Astrocyte (in vitro differentiated cells and primary cell): Measurements from ENCODE around the gene ZFAND4. TPM values are rescaled to one million over a fixed set of nuclear protein-coding genes. Genes with fewer than 3 reads are reported as not detected.

Experiments used
- DNase-seq: peaks from one replicate; pipeline ENCODE4 v3.0.0-alpha.2; 2010; ENCODE audit warnings: low read depth
- FAIRE-seq: peaks from 2 replicates; lab custom pipeline; 2011; peaks lifted over from hg19 to GRCh38; lab: Jason Lieb, UNC
- H2AFZ ChIP-seq: 2 replicates; pipeline ENCODE4 v1.6.0; 2012; ENCODE audit warnings: low read depth, low read length, inconsistent platforms
- H3K27ac ChIP-seq: 2 replicates; pipeline ENCODE4 v1.5.1; 2011; ENCODE audit warnings: low read depth, low read length, inconsistent platforms
- H3K27me3 ChIP-seq: 2 replicates; pipeline ENCODE4 v1.6.0; 2011; ENCODE audit warnings: low read length, inconsistent platforms; ENCODE audit not compliant: insufficient read depth
- H3K36me3 ChIP-seq: 2 replicates; pipeline ENCODE4 v1.5.1; 2011; ENCODE audit warnings: low read length, inconsistent platforms; ENCODE audit not compliant: insufficient read depth
- H3K4me1 ChIP-seq: 2 replicates; pipeline ENCODE4 v1.5.1; 2011; ENCODE audit warnings: low read length, inconsistent platforms; ENCODE audit not compliant: insufficient read depth
- H3K4me2 ChIP-seq: 2 replicates; pipeline ENCODE4 v1.6.0; 2012; ENCODE audit warnings: low read length, inconsistent platforms
- H3K4me3 ChIP-seq: 2 replicates; pipeline ENCODE4 v1.5.1; 2011; ENCODE audit warnings: low read depth, mild to moderate bottlenecking, low read length, inconsistent platforms; ENCODE audit not compliant: insufficient read depth
- H3K79me2 ChIP-seq: 2 replicates; pipeline ENCODE4 v1.6.0; 2012; ENCODE audit warnings: mild to moderate bottlenecking, low read length, inconsistent platforms; ENCODE audit not compliant: insufficient read depth
- H3K9ac ChIP-seq: 2 replicates; pipeline ENCODE4 v1.6.0; 2012; ENCODE audit warnings: mild to moderate bottlenecking, low read length, inconsistent platforms
- H3K9me3 ChIP-seq: 2 replicates; pipeline ENCODE4 v1.5.1; 2012; ENCODE audit warnings: low read depth, mild to moderate bottlenecking, low read length, inconsistent platforms; ENCODE audit not compliant: insufficient read depth
- H4K20me1 ChIP-seq: 2 replicates; pipeline ENCODE4 v1.6.0; 2012; ENCODE audit warnings: low read length, inconsistent platforms; ENCODE audit not compliant: insufficient read depth
- H3K27ac Mint-ChIP-seq: one replicate; pipeline ENCODE4 v1.8.0; 2021; ENCODE audit warnings: mild to moderate bottlenecking, mixed read lengths; ENCODE audit not compliant: unreplicated experiment
- H3K27me3 Mint-ChIP-seq: one replicate; pipeline ENCODE4 v1.8.0; 2021; ENCODE audit warnings: low read depth, mixed read lengths; ENCODE audit not compliant: unreplicated experiment
- H3K36me3 Mint-ChIP-seq: one replicate; pipeline ENCODE4 v1.8.0; 2021; ENCODE audit warnings: low read depth, mixed read lengths; ENCODE audit not compliant: unreplicated experiment
- H3K4me1 Mint-ChIP-seq: one replicate; pipeline ENCODE4 v1.8.0; 2021; ENCODE audit warnings: low read depth, mixed read lengths; ENCODE audit not compliant: unreplicated experiment
- H3K4me3 Mint-ChIP-seq: one replicate; pipeline ENCODE4 v1.8.0; 2021; ENCODE audit warnings: mild to moderate bottlenecking, moderate library complexity, mixed read lengths; ENCODE audit not compliant: unreplicated experiment
- H3K9me3 Mint-ChIP-seq: one replicate; pipeline ENCODE4 v1.8.0; 2021; ENCODE audit warnings: mild to moderate bottlenecking, mixed read lengths; ENCODE audit not compliant: unreplicated experiment
- CTCF ChIP-seq: IDR thresholded peaks from 2 replicates; pipeline ENCODE4 v1.5.1; 2011; ENCODE audit warnings: low read depth, mild to moderate bottlenecking, inconsistent platforms, low read length, moderate library complexity; ENCODE audit not compliant: insufficient read depth
- EZH2 ChIP-seq: IDR thresholded peaks from 2 replicates; pipeline ENCODE4 v1.6.1; 2012; ENCODE audit warnings: mild to moderate bottlenecking, low read length, inconsistent platforms; ENCODE audit not compliant: insufficient read depth
- total RNA-seq: library from RNA; stranded (reverse); gene quantifications from 2 replicates; pipeline ENCODE4 v1.2.1, GENCODE V29; 2021

ZFAND4 gene
- total RNA-seq, 1 donor from 2014 or later = 4.6 TPM

GRCh38 chr10:45566415-45566814 lies 106.2 kb downstream of the ZFAND4 start:
- Histone ChIP-seq H3K4me3 (no peak overlapping the region), H3K27me3 (no peaks in the 10 kb centered on the region), H3K79me2 (no peaks in the 10 kb centered on the region), H4K20me1 (peaks cover 5% of the 10 kb centered on the region), H3K27ac (no peak overlapping the region), H3K9ac (no peak overlapping the region), H3K36me3 (no peaks in the 10 kb centered on the region), H2AFZ (no peak overlapping the region), H3K9me3 (no peaks in the 10 kb centered on the region), H3K4me1 (no peaks in the 10 kb centered on the region), H3K4me2 (no peak overlapping the region)
- no peak for TF ChIP-seq EZH2
- TF ChIP-seq CTCF = no peak
- Mint-ChIP-seq H3K27ac (no peak overlapping the region), H3K4me3 (no peak overlapping the region), H3K36me3 (peaks cover 2% of the 10 kb centered on the region), H3K4me1 (peaks cover 4% of the 10 kb centered on the region), H3K27me3 (no peaks in the 10 kb centered on the region), H3K9me3 (no peaks in the 10 kb centered on the region)
- DNase-seq (no peak), FAIRE-seq (no peak)

Other genes starting within 250 kb of the ZFAND4 start
- gene WASHC2C, start 54.5 kb upstream of the ZFAND4 start, total RNA-seq = 39.4 and 39.6 TPM in 2 replicates
- 16.4 and 18.4 TPM in 2 replicates for gene AGAP4, start 174.7 kb upstream of the ZFAND4 start, total RNA-seq